Cardiac septum (tissue), 1 donor: ENCODE results near the gene CBLN1. TPM values are rescaled to one million over a fixed set of nuclear protein-coding genes. Genes with fewer than 3 reads are reported as not detected.

ENCODE experiments used
- DNase-seq: peaks from one replicate; pipeline ENCODE4 v3.0.0-alpha.2; 2020; ENCODE audit warnings: low spot score
- intact Hi-C: fragments of 100-400 bp; cut with DNase I; formaldehyde crosslinking; loops from one replicate; pipeline ENCODE4 v1.14.0; 2022
- long read RNA-seq: library from polyadenylated mRNA; unstranded; transcript quantifications from one replicate; pipeline ENCODE4 v2.0.0, GENCODE V29; 2021
- total RNA-seq: library from RNA; stranded (reverse); fragmentation: NEBNext Ultra II Directional; extraction: Animal tissue kit (Norgen Biotek cat#: 25700); gene quantifications from one replicate; pipeline ENCODE4 v1.2.1, GENCODE V29; 2021
- donor health status: DM: no; HTN: no; CAD: no.

Gene CBLN1
- 1.5 TPM for total RNA-seq
- long read RNA-seq, partial matches to known transcripts: 0 of 1 reads
- long read RNA-seq, other reads (novel, unspliced or antisense): 0 of 1 reads

GRCh38 chr16:49281480-49281842 is at the start of gene CBLN1:
Gene CBLN1, minus strand, starts transcription at chr16:49281838. Its CDS starts 373 bp downstream, at chr16:49281465.
- no peak for DNase-seq
- intact Hi-C loops: loop anchor here (5.0 kb wide), 1 partner anchor 1039 kb away; the partner anchor contains the start of gene LONP2

GRCh38 chr16:49330562-49331201 is 49.0 kb upstream of the CBLN1 start:
- intact Hi-C loops: no loop called here
- no peak for DNase-seq

GRCh38 chr16:49328325-49328724 is 46.7 kb upstream of the CBLN1 start:
- DNase-seq: no peak
- intact Hi-C loops: no loop called here

DNA sequence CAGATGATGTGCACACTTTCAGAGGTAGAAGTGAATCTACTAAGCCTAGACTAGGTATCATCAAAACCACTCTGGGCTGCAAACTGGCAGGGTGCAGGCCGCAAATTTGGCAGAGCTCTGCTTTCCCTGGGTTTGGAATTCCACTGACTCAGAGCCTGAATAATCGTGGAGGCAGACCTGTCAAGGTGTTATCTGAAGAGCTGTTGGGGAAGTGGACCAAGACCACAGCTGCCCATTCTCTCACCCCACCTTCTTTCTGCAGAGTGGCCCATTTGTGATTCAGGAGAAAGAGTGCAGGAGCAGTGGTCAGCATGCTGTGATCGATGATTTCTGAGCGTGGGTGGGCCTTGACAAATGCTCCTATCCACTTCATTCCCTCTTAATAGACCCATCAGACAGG is 45.8 kb upstream of the CBLN1 start:
- no peak for DNase-seq
- intact Hi-C loops: no loop called here

DNA sequence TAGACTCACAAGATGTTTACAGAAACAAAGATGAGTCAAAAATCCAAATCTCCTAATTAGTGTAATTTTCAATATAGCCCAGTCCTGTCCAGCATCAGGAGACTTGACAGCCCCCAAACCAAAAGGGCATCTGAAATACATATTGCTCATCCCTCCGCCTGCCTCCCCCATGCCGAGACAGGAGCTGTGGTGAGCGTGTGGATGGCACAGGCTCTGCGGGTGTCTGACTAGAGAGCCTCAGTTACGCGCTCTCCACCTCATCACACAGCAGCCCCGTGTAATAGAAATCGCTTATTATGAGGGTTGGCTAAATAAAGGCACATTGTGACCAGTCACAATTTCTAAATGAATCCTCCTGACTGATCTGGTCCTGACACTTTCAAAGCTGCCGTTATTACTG is 43.1 kb upstream of the CBLN1 start:
- DNase-seq: no peak
- intact Hi-C loops: no loop called here

DNA sequence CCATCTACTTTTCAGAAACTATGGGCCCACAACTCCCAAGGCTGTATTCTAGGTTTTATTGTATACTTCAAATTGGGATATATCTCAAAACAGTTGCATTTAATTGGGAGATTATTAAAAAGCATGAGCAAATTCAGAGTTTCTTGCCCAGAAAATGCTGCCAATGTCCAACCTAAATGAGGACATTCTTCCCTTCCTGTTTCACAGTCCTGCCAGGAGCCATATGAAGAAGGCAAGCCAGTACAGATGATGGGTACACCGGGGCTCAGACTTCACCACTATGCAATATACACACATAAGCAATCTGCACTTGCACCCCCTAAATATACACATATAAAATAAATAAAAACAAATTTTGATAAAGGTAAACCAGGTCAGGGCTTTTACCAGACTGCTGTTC is 34.0 kb upstream of the CBLN1 start:
- intact Hi-C loops: no loop called here
- no peak for DNase-seq

- intact Hi-C loops: no loop called here
- DNase-seq: no peak
Observed at GRCh38 chr16:49312389-49312985, 30.8 kb upstream of the CBLN1 start.

DNA sequence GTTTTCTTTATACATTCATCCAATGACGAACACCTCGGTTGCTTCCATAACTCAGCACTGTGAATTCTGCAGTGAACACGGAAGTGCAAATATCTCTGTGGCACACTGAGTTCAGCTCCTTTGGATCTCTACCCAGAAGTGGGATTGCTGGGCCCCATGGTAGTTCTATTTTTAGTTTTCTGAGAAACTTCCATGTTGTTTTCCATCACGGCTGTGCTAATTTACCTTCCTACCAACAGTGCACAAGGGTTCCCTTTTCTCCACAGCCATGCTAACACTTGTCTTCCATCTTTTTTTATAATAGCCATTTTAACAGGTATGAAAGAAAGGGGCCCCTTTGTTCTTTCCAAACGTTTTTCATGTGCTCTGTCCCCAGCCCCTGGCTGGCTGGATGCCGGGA is 30.2 kb upstream of the CBLN1 start:
- intact Hi-C loops: no loop called here
- no peak for DNase-seq

DNA sequence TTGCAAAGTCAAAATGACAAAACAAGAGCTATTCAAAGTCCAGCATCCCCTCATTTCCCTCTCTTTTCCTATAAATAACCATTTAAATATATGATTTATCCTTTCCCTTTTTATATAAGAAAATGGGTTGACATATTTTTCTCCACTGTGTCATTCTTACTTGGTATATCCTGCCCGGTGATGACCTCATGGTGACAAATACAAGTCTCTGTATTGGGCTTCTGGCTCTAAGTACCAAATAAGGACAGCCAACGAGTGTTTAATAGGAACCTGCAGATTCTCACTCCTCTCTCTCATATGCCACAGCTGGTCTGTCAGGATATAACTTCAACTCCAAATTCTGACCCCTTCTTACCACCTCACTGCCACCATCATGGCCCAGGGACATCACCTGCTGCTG is 25.5 kb upstream of the CBLN1 start:
- intact Hi-C loops: no loop called here
- DNase-seq: no peak

DNA sequence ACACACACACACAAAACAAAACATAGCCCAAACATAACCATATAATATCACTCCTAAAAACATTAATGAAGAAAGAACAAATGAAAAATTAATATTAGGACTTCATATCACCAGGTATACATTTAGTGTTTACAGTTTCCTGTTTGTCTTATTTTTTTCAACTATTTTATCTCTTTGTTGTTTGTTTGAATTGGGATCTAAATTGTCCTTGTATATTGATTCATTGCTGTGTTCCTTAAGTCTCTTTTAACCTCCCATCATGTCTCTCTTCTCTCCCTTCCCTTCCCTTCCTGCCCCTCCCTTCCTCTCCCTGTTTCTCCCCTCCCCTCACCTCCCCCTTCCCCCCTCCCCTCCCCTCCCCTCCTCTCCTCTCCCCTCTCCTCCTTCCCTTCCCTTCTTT is 23.8 kb upstream of the CBLN1 start:
- intact Hi-C loops: no loop called here
- DNase-seq: no peak

DNA sequence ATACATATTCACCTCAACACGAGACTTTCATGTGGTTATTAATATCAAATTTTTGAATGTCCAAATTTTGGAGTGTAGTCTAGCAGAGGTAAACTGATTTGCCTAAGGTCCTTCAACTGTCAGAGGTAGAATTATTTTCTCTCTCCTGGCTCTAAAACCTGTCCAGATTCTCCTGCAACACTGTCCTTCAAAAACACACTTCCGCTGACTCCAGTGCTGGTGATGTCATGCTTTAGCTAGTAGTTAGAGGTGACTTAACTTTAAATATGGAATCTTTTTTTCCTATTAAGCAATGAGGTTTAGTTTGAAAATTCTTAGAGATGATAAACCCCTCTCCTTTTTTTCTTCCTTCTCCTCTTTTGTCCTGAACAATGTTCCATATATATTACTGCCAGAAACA is 10.8 kb upstream of the CBLN1 start:
- no peak for DNase-seq
- intact Hi-C loops: no loop called here

- no peak for DNase-seq
- intact Hi-C loops: no loop called here
Observed at GRCh38 chr16:49287572-49287971, 5.9 kb upstream of the CBLN1 start.

DNA sequence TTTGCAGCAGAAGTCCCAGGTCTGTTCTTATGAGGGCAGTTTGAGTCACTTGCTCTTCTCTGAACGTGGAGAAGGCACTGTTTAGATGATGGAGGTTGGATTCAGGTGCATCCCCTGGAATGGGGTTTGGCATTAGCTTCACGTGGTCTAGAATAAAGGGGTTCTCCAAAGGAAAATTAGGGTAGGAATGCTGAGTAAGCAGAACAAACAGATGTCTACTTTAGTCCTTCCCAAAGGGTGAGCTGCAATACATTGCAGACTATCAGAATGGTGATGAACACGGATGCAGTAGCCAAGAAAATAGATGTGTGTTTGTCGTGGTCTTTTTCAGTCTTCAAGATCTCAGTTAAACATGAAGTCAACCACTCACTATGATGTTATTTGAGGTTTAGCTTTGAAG is 3.3 kb upstream of the CBLN1 start:
- intact Hi-C loops: loop anchor here (5.0 kb wide), 1 partner anchor 1043 kb away; the partner anchor contains the start of gene LONP2
- no peak for DNase-seq

DNA sequence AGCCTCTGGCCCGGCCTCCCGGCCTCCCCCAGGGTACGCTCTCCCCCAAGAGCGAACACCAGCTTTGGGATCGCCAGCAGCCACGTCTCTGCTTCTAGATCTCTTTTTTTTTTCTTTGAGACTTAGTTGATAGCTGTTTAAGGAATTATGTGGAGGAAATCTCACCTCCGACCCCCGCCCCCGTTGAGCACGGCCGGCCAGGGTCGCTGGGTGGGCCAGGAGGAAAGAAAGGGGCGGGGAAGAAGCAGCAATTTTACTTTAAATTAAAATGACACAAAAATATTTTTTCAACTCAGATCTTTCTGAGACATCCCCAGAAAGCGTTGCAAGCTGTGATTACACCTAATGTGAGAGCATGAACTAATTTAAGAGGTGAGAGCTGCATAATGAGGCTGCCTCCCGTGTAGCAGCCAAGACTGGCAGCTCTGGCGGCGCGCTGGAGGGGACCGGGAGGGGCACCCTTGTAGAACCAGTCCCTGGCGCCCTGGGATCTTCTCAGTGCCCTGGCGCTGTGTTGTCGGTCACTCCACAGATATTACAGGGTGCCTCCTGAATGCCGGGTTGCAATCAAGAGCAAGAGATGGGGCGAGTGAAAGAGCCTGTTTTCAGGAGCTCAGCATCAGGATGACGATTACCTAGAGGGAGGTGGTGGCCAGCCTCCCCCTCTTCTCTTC is 1.9 kb upstream of the CBLN1 start:
- intact Hi-C loops: loop anchor here (5.0 kb wide), 1 partner anchor 1041 kb away; the partner anchor contains the start of gene LONP2
- no peak for DNase-seq

DNA sequence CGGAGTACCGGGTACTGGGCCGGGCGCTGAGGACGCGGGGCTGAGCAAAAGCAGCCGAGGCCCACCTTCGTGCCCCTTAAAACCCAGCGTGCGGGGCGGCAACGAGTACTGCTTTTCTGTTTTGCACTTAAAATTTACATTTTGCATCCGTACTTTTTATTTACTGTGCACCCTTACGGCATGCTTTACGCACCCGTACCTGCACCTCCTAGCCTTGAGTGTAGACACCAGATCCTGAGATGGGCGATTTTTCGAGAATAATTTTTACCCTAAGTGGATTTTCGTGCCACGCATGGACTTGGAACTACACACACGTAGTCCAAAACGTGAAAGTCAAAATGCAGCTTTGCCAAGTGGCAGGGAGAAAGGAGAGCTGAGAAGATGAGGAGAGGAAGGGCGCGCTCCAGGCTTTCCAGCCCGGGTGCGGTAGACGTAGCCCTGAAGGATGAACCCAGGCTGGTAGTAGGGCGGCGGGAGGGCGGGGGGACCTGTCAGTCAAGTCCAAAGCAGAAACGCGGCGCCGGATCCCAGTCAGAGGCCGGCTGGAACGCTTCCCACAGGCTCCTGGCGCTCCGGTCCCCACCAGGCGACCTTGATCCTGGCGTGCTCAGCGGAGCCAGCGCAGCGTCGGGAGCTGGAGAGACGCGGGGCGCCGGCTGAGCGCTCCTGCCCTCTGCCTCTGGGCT is 1.2 kb upstream of the CBLN1 start:
- intact Hi-C loops: loop anchor here (5.0 kb wide), 1 partner anchor 1041 kb away; the partner anchor contains the start of gene LONP2
- DNase-seq: no peak

GRCh38 chr16:49281843-49282642 is 405 bp upstream of the CBLN1 start:
- DNase-seq: peak; percentile 91
- intact Hi-C loops: loop anchor here (5.0 kb wide), 1 partner anchor 1040 kb away; the partner anchor contains the start of gene LONP2

DNA sequence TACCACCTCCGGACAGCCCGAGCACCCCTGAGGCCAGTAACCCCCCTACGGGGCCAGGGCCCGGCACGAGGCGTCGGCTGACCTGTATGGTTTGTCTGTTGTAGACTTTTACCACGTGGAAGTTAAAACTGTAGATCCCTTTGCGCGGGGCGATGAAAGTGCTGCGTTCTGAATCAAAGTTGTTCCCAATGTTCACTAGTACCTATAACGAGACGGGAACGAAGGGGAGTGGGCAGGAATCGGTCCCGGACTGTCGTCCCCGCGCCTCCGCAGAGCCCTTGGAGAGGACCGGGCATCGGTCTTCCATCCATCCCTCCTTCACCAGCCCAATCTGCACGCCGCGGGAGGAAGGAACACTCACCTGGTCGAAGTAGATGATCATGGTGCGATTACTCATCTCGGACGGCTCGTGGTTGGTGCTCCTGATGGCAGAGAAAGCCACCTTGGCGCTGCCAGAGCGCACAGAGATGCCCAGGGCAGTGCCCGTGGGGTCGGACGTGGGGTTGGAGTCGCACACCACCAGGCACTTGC is 732 bp downstream of the CBLN1 start:
- no peak for DNase-seq
- intact Hi-C loops: loop anchor here (5.0 kb wide), 1 partner anchor 1039 kb away; the partner anchor contains the start of gene LONP2

DNA sequence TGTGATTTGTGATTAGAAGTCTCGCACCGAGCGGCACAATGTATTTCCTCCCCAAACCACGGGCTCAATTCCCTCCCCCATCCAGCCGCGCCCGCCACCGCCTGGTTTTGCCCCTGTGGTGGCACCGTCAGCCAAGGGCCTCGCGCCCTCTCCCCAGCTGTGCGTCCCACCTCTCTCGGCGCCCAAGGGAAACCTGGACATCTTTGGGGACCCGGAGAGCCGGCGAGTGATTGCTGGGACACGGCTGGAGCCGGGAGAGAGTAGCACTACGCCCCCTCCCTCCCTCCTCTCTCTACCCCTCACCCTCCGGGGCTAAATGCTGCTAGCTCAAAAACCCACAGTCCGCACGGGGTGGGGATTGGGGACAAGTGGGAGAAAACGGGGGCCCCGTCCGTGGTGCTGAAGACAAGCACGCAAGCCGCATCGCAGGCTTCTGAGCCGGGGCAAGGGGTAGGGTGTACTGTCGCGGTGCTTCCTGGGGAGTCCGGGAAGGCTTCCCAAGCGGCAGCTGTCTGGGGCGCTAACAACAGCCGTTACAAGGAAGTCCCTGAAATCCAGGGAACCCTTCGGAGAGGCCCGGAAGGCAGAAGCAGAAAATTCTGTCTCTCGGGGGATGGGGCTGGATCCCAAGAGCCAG is 1.4 kb downstream of the CBLN1 start:
- intact Hi-C loops: loop anchor here (5.0 kb wide), 1 partner anchor 1038 kb away; the partner anchor contains the start of gene LONP2
- DNase-seq: no peak
